A549 treated with CpdA at 1 μM for 4 hours (cell line): ENCODE measurements around the gene TIMELESS. TPM values are rescaled to one million over a fixed set of nuclear protein-coding genes. Genes with fewer than 3 reads are reported as not detected.

ENCODE experiments used
- total RNA-seq: library from RNA; stranded (reverse); fragments of 200-300 nt; extraction: Qiagen RNA extraction; gene quantifications from 5 replicates; pipeline ENCODE4 v1.2.3, GENCODE V29; 2022; ENCODE audit warnings: low read depth

The TIMELESS gene, protein sequence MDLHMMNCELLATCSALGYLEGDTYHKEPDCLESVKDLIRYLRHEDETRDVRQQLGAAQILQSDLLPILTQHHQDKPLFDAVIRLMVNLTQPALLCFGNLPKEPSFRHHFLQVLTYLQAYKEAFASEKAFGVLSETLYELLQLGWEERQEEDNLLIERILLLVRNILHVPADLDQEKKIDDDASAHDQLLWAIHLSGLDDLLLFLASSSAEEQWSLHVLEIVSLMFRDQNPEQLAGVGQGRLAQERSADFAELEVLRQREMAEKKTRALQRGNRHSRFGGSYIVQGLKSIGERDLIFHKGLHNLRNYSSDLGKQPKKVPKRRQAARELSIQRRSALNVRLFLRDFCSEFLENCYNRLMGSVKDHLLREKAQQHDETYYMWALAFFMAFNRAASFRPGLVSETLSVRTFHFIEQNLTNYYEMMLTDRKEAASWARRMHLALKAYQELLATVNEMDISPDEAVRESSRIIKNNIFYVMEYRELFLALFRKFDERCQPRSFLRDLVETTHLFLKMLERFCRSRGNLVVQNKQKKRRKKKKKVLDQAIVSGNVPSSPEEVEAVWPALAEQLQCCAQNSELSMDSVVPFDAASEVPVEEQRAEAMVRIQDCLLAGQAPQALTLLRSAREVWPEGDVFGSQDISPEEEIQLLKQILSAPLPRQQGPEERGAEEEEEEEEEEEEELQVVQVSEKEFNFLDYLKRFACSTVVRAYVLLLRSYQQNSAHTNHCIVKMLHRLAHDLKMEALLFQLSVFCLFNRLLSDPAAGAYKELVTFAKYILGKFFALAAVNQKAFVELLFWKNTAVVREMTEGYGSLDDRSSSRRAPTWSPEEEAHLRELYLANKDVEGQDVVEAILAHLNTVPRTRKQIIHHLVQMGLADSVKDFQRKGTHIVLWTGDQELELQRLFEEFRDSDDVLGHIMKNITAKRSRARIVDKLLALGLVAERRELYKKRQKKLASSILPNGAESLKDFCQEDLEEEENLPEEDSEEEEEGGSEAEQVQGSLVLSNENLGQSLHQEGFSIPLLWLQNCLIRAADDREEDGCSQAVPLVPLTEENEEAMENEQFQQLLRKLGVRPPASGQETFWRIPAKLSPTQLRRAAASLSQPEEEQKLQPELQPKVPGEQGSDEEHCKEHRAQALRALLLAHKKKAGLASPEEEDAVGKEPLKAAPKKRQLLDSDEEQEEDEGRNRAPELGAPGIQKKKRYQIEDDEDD
- total RNA-seq: 37.7 to 39.6 TPM (median 38.6 TPM) in 5 replicates

DNA sequence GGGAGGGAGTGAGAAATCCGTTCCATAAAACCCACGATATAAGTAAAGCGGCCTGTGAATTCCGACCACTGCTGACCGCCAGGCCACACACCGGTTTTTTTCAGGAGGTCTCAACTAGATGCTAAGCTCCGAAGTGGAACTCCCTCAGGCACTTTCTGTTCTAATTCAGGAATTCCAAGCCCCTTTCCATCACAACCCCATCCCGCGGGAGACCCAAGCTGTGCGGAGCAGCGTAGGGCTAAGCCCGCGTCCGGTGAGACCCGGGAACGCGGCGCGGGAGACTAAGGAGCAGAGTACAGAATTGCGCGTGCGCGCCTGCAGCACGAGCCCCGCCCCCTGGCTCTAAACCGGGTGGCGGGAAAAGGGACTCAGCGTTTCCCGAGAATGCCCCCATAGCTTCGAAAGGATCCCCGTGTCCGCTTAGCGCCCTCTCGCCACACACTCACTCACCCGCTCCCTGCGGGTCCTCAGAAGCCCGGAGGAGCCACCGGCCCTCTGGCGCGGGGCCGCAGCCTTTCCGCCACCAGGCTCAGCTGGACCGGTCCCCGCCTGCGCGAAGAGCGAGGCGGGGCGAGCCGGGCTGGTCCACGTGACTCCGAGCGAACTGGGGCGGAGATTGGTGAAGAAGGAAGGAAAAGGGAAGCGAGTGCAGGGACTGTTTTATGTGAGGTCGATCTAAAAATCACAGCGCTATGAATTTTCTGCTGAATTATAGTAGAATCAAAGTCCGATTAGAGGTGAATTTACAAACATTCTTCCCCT lies at the start of gene TIMELESS:
Gene TIMELESS, minus strand, starts transcription at position 567 of the 762 bp plus-strand sequence. CDS start 15,256 bp downstream, outside the sequence.

DNA sequence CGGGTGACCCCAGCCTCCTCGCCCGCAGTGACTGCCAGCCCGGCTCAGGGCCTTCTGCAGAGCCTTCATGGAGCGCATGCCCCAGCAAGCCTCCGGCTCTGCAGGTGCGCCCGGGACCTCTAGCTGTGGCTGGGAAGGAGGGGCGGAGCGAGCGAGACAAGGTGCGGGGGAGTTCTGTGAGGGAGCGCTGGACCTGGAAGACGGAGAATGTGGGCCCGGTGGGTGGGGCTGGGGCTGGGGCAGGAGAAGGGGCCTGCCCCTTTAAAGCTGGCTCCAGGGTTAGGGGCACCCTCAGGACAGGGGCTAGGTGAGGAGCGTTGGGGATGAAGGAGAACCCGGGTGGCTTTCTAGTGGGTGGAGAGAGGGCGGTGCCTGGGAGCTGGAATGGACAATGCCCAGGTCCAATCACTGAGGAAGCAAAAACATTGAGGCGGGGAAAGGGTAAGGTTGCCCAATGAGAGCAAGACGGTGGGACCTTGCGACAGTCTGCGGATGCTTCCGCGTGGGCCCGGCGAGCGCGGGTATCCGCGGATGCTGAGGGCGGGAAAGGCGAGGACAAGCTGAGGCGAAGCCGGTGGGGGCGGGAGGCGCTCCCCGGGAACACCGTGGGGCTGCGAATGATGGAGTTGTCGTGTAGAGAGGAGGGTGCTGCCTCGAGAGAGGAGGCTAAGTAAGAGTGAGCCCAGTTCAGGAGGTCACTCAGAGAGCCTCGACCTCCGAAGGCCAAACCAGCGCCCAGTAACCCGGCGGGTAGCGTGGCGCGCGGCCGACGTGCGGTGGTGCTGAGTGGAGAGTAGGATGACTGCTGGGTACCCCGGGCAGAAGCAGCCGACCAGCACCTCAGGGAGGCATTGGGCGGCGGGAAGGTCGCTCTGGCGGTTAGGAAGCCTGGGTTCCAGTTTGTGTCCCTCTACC lies 39.1 kb upstream of the TIMELESS start, which contains the start of gene GLS2:
Gene GLS2, minus strand, starts transcription at position 121 of the 915 bp plus-strand sequence. Its CDS starts 43 bp downstream, at position 78.

DNA sequence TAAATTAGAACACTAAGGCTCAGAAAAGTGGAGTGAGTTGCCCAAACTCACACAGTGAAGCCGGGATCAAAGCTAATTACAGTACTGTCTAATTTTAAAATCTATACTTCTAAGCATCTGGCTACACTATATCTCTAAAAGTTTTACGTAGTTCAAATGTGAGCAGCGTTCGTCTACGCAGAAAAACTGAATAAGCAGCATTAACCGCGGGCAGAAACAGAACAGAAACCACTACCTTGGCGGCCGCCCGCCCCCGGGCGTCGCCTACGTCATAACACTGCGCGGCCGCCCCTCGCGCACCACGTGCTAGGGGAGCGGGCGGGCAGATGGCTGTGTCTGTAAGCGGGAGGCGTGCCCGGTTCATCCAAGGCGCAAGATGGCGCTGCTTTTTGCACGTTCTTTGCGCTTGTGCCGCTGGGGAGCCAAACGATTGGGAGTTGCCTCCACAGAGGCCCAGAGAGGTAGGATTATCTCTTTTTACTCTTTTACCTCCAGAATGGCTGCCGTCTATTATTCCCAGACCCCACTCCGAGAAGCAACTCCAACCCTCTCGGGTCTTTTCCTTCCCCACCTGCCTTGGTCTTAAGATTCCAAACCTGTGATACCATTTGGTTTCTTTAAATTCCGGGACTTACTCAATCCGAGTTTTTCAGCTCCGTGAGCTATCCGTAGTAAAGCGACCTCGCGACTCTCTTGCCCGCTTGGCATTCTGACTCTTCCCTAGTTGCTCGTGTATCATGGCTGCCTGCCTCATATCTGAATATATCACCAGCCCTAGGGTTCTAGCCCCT lies 19.2 kb upstream of the TIMELESS start, which contains the start of gene SPRYD4:
Gene SPRYD4, plus strand, starts transcription at position 363 of the 791 bp plus-strand sequence. Its CDS starts 14 bp downstream, at position 377.

DNA sequence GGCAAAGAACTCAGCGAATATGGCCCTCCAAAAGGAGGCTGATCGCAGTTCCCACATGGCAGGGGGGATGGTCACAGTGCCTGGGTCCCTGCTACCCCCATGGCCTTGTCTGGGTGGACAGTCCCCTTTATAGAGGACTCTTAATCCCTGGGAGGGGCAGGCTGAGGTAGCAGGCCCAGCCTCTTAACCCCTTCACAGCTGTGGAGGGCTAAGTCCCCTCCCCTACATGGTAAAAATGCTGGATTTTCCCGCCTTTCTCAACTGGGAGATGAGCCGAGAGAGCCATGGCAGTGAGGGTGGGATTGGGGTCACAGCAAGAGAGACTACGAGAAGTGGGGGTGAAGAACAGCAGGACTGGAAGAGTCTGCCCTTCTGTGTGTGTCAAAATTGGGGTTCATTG lies 5.3 kb upstream of the TIMELESS start, which contains the start of gene MIP:
Gene MIP, minus strand, starts transcription at position 101 of the 400 bp plus-strand sequence. Its CDS starts 44 bp downstream, at position 57.

Other genes starting within 250 kb of the TIMELESS start
- gene RNF41, start 227.5 kb downstream of the TIMELESS start, total RNA-seq: 20.9 to 27.7 TPM (median 25.3 TPM) in 5 replicates
- gene NABP2, start 225.1 kb downstream of the TIMELESS start, total RNA-seq: 55.5 to 65.1 TPM (median 61.3 TPM) in 5 replicates
- gene SLC39A5, start 219.4 kb downstream of the TIMELESS start, total RNA-seq: 0.13 TPM in 1 of 5 replicates, not detected in the others
- 40.5 to 51.3 TPM (median 45.3 TPM) in 5 replicates for gene ANKRD52, start 191.0 kb downstream of the TIMELESS start, total RNA-seq
- 17.7 to 20.7 TPM (median 19.9 TPM) in 5 replicates for gene COQ10A, start 182.5 kb downstream of the TIMELESS start, total RNA-seq
- 147 to 170 TPM (median 156 TPM) in 5 replicates for gene CS, start 149.1 kb downstream of the TIMELESS start, total RNA-seq
- gene CNPY2, start 133.4 kb downstream of the TIMELESS start, total RNA-seq: 103 to 164 TPM (median 154 TPM) in 5 replicates
- gene PAN2, start 115.4 kb downstream of the TIMELESS start, total RNA-seq: 15.0 to 16.0 TPM (median 15.7 TPM) in 5 replicates
- gene IL23A, start 110.5 kb downstream of the TIMELESS start, total RNA-seq: 0.29 to 1.2 TPM (median 0.56 TPM) in 5 replicates
- 11.5 to 14.8 TPM (median 12.1 TPM) in 5 replicates for gene STAT2, start 89.3 kb downstream of the TIMELESS start, total RNA-seq
- not detected in 5 replicates for gene APOF, start 86.6 kb downstream of the TIMELESS start, total RNA-seq
- gene MIP, start 5.2 kb upstream of the TIMELESS start, total RNA-seq: 0.14 to 0.26 TPM (median 0.20 TPM) in 3 of 5 replicates, not detected in the others
- gene SPRYD4, start 19.2 kb upstream of the TIMELESS start, total RNA-seq: 1.7 to 2.0 TPM (median 1.8 TPM) in 5 replicates
- gene GLS2, start 38.7 kb upstream of the TIMELESS start, total RNA-seq: 0.12 to 0.25 TPM (median 0.17 TPM) in 5 replicates
- 10.4 to 16.3 TPM (median 14.0 TPM) in 5 replicates for gene RBMS2, start 72.4 kb upstream of the TIMELESS start, total RNA-seq
- gene BAZ2A, start 180.9 kb upstream of the TIMELESS start, total RNA-seq: 31.6 to 45.1 TPM (median 42.4 TPM) in 5 replicates
- gene ATP5F1B, start 196.6 kb upstream of the TIMELESS start, total RNA-seq: 791 to 925 TPM (median 908 TPM) in 5 replicates
- 369 to 448 TPM (median 418 TPM) in 5 replicates for gene PTGES3, start 238.9 kb upstream of the TIMELESS start, total RNA-seq